Measurements from ENCODE around the gene TRPC3. TPM values are rescaled to one million over a fixed set of nuclear protein-coding genes. Genes with fewer than 3 reads are reported as not detected.

The TRPC3 gene
- not detected in 2 replicates for total RNA-seq

DNA sequence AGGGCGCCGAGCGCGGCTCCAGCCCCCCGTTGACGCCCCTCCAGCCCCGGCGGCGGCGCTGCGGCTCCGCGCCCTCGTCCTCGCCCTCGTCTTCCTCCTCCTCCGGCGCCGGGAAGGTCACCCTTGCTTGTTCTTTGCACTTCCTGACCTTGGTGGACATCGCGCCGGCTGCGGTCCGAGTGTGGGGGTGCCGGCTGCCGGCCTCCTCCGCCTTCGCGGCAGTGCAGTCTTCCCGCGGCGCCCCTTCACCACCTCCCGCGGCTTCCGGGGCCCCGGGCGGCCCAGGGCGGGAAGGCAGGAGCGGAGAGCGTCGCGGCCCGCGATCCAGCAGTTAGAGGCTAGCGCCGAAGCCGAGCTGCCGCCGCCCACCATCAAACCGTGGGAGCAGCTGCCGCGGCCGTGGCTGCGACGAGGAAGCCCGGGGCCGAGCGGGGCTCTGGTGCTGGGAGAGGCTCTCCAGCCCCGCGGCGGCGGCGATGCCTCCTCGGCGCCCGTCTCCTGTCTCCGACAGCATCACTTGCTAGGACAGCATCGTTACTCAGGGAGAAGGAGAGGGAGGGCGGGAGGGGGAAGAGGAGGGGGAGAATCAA is at the start of gene TRPC3:
Gene TRPC3 (minus strand): TSS at position 540 of the 590 bp plus-strand sequence. CDS start 380 bp downstream, at position 160.

GRCh38 chr4:121869841-121870822 is 81.7 kb downstream of the TRPC3 start, which contains the start of gene BBS7:
TSS of gene BBS7 (minus strand) at chr4:121870474. CDS start at chr4:121870313, 161 bp downstream.

Other genes starting within 250 kb of the TRPC3 start
- 0.38 and 1.3 TPM in 2 replicates for gene SMIM43, start 186.9 kb downstream of the TRPC3 start, total RNA-seq
- gene EXOSC9, start 150.7 kb downstream of the TRPC3 start, total RNA-seq = 32.7 and 52.5 TPM in 2 replicates
- gene CCNA2, start 128.2 kb downstream of the TRPC3 start, total RNA-seq = 35.9 and 75.8 TPM in 2 replicates
- 13.1 and 20.6 TPM in 2 replicates for gene BBS7, start 81.6 kb downstream of the TRPC3 start, total RNA-seq
- 79.0 and 83.7 TPM in 2 replicates for gene BLTP1, start 200.3 kb upstream of the TRPC3 start, total RNA-seq